GM19328 (cell line): ENCODE results near the gene CNKSR3.
A peak's percentile ranks its signal among the peaks of the same experiment; 100 is the strongest.
"Not testable (repeated sequence)": the region's sequence is repeated elsewhere in the genome, so short reads cannot be mapped to it uniquely, and the experiment has no call there.

Source experiments
- ATAC-seq: cut with Tn5 transposase; IDR thresholded peaks from one replicate; pipeline ENCODE4 v1.9.1; 2021; ENCODE audit warnings: mild to moderate bottlenecking, moderate library complexity; ENCODE audit not compliant: unreplicated experiment

The CNKSR3 gene

GRCh38 chr6:154510144-154510905 is at the start of gene CNKSR3:
CNKSR3 (minus strand) TSS chr6:154510685; CDS start chr6:154510114, 571 bp downstream.
- peak; percentile 65 for ATAC-seq

GRCh38 chr6:154558984-154559383 is 48.5 kb upstream of the CNKSR3 start:
- ATAC-seq = no peak

- no peak for ATAC-seq
These were observed 48.0 kb upstream of the CNKSR3 start for GRCh38 chr6:154558513-154558912.

- ATAC-seq = no peak
These were observed 44.7 kb upstream of the CNKSR3 start for GRCh38 chr6:154555073-154555677.

- ATAC-seq = no peak
These were observed 44.0 kb upstream of the CNKSR3 start for GRCh38 chr6:154554491-154554890.

GRCh38 chr6:154550779-154551178 is 40.3 kb upstream of the CNKSR3 start:
- no peak for ATAC-seq

- ATAC-seq = no peak
These were observed 38.7 kb upstream of the CNKSR3 start for GRCh38 chr6:154549179-154549578.

- ATAC-seq = no peak
These were observed 37.8 kb upstream of the CNKSR3 start for GRCh38 chr6:154548130-154548830.

GRCh38 chr6:154543628-154544027 is 33.1 kb upstream of the CNKSR3 start:
- ATAC-seq = no peak

GRCh38 chr6:154542747-154543146 is 32.3 kb upstream of the CNKSR3 start:
- ATAC-seq = no peak

- not testable (repeated sequence) for ATAC-seq
These were observed 31.4 kb upstream of the CNKSR3 start for GRCh38 chr6:154541837-154542236.

GRCh38 chr6:154539593-154540269 is 29.2 kb upstream of the CNKSR3 start:
- ATAC-seq = no peak

- no peak for ATAC-seq
These were observed 28.2 kb upstream of the CNKSR3 start for GRCh38 chr6:154538640-154539191.

- ATAC-seq = no peak
These were observed 27.2 kb upstream of the CNKSR3 start for GRCh38 chr6:154537511-154538325.

GRCh38 chr6:154536999-154537398 is 26.5 kb upstream of the CNKSR3 start:
- ATAC-seq = no peak

- no peak for ATAC-seq
These were observed 25.8 kb upstream of the CNKSR3 start for GRCh38 chr6:154536255-154536654.

GRCh38 chr6:154535851-154536250 is 25.4 kb upstream of the CNKSR3 start:
- ATAC-seq = no peak

GRCh38 chr6:154535147-154535546 is 24.7 kb upstream of the CNKSR3 start:
- ATAC-seq = no peak

- ATAC-seq = no peak
These were observed 24.0 kb upstream of the CNKSR3 start for GRCh38 chr6:154534531-154534930.

GRCh38 chr6:154532426-154532825 is 21.9 kb upstream of the CNKSR3 start:
- ATAC-seq = no peak
